Non-pigmented ciliary epithelial cell (primary cell): ENCODE results near the gene PLAAT3.
"Not testable (repeated sequence)": the region's sequence is repeated elsewhere in the genome, so short reads cannot be mapped to it uniquely, and the experiment has no call there.

Experiments used
- DNase-seq: peaks from one replicate; pipeline ENCODE4 v3.0.0-alpha.2; 2010; ENCODE audit warnings: low read depth

The PLAAT3 gene

GRCh38 chr11:63567044-63567840 lies 47.0 kb downstream of the PLAAT3 start:
- peak; percentile 80 for DNase-seq

- no peak for DNase-seq
Observed at GRCh38 chr11:63564784-63565350, 49.4 kb downstream of the PLAAT3 start.

- DNase-seq: no peak
Observed at GRCh38 chr11:63564056-63564774, 50.0 kb downstream of the PLAAT3 start.

- DNase-seq: no peak
Observed at GRCh38 chr11:63563201-63564055, 50.8 kb downstream of the PLAAT3 start, which contains the start of gene PLAAT2. TSS of gene PLAAT2 (minus strand) at chr11:63563379. CDS start at chr11:63563324, 55 bp downstream.

- no peak for DNase-seq
Observed at GRCh38 chr11:63560506-63561180, 53.6 kb downstream of the PLAAT3 start.

GRCh38 chr11:63558459-63559157 lies 55.6 kb downstream of the PLAAT3 start:
- no peak for DNase-seq

- no peak for DNase-seq
Observed at GRCh38 chr11:63557570-63557969, 56.7 kb downstream of the PLAAT3 start.

GRCh38 chr11:63556404-63557013 lies 57.7 kb downstream of the PLAAT3 start:
- no peak for DNase-seq

- DNase-seq: no peak
Observed at GRCh38 chr11:63554877-63555223, 59.4 kb downstream of the PLAAT3 start.

GRCh38 chr11:63553759-63554158 lies 60.5 kb downstream of the PLAAT3 start:
- no peak for DNase-seq

- no peak for DNase-seq
Observed at GRCh38 chr11:63552921-63553320, 61.3 kb downstream of the PLAAT3 start.

- DNase-seq: no peak
Observed at GRCh38 chr11:63551889-63552266, 62.4 kb downstream of the PLAAT3 start.

- DNase-seq: no peak
Observed at GRCh38 chr11:63551091-63551888, 62.9 kb downstream of the PLAAT3 start.

- not testable (repeated sequence) for DNase-seq
Observed at GRCh38 chr11:63550156-63550700, 64.0 kb downstream of the PLAAT3 start.

- DNase-seq: no peak
Observed at GRCh38 chr11:63549411-63549810, 64.8 kb downstream of the PLAAT3 start.

- no peak for DNase-seq
Observed at GRCh38 chr11:63548178-63548577, 66.1 kb downstream of the PLAAT3 start.

- DNase-seq: no peak
Observed at GRCh38 chr11:63547061-63547460, 67.2 kb downstream of the PLAAT3 start.

- no peak for DNase-seq
Observed at GRCh38 chr11:63543711-63544110, 70.5 kb downstream of the PLAAT3 start.

- DNase-seq: not testable (repeated sequence)
Observed at GRCh38 chr11:63542506-63542905, 71.7 kb downstream of the PLAAT3 start.
